ENCODE data around the gene INPP5D. TPM values are rescaled to one million over a fixed set of nuclear protein-coding genes. Genes with fewer than 3 reads are reported as not detected.

The INPP5D gene
- total RNA-seq, 2 experiments from 2014 or later = 79.5 to 92.6 TPM

DNA sequence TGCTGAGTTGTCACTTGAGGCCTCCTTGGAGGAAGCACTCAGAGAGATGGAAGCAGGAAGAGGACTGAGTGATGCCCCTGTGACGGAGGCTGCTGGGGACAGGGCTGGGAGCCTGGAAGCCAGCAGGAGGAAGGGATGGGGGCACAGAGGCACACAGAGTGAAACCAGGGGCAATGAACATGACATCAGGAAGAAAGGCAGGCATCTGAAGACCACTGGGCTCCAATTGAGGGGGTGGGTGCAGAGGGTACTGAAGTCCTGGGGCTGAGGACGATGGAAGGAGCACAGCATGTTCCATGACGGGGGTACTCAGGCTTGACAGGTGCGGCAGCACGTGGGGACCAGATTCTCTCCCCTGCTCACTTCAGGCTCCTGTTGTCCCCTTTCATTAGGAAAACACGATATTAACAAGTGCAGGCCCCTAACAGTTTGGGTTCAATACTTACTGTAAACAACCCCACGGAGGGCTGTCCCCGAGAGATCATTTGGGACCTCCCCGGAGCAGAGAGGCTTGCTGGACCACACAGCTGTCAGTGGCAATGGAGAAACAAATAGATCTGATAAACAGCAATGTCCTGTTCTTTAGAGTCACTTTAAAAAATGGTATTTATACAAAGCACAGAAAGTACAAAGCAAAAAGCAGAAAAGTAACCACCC is 8.7 kb downstream of the INPP5D start:
- H3K4me3 ChIP-seq (ENCODE audit: low read depth, low read length, poor library complexity, severe bottlenecking) = no peak overlapping the region
- H3K36me3 ChIP-seq (ENCODE audit: insufficient read depth, low read length) = peaks cover 74% of the 10 kb centered on the region
- H3K4me2 ChIP-seq (ENCODE audit: low read length) = peak overlapping the region; percentile 50
- no peaks in the 10 kb centered on the region for H3K9me2 ChIP-seq (ENCODE audit: insufficient read depth, low read length)
- no peak for TF ChIP-seq EZH2phosphoT487 (IDR thresholded peaks at IDR 0.05; ENCODE audit: borderline replicate concordance, low read depth, low read length)
- TF ChIP-seq, protein P1, sequence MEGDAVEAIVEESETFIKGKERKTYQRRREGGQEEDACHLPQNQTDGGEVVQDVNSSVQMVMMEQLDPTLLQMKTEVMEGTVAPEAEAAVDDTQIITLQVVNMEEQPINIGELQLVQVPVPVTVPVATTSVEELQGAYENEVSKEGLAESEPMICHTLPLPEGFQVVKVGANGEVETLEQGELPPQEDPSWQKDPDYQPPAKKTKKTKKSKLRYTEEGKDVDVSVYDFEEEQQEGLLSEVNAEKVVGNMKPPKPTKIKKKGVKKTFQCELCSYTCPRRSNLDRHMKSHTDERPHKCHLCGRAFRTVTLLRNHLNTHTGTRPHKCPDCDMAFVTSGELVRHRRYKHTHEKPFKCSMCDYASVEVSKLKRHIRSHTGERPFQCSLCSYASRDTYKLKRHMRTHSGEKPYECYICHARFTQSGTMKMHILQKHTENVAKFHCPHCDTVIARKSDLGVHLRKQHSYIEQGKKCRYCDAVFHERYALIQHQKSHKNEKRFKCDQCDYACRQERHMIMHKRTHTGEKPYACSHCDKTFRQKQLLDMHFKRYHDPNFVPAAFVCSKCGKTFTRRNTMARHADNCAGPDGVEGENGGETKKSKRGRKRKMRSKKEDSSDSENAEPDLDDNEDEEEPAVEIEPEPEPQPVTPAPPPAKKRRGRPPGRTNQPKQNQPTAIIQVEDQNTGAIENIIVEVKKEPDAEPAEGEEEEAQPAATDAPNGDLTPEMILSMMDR (conservative IDR thresholded peaks at IDR 0.05; ENCODE audit: low read length) = no peak
- CTCF ChIA-PET (ENCODE audit: unreplicated experiment) = interaction anchor here (0.6 kb wide), 1 partner anchor 9 kb away, joined by 3 read pairs; no protein-coding TSS in a partner anchor
- no peak overlapping the region for H3K27ac ChIP-seq (ENCODE audit: low read depth, low read length, poor library complexity, severe bottlenecking)
- peaks cover 10% of the 10 kb centered on the region; the same call in 1 of the 2 replicates for H3K9me3 ChIP-seq (ENCODE audit: low read length)
- POLR2A ChIA-PET = interaction anchor here (0.6 kb wide), 1 partner anchor 453 kb away, joined by 3 read pairs; no protein-coding TSS in a partner anchor
- H2AFZ ChIP-seq (ENCODE audit: low read length) = no peak overlapping the region
- peaks cover 54% of the 10 kb centered on the region for H3K4me1 ChIP-seq (ENCODE audit: insufficient read depth, low read length, poor library complexity, severe bottlenecking)
- H3K79me2 ChIP-seq (ENCODE audit: insufficient read depth, low read depth, low read length) = peaks cover 74% of the 10 kb centered on the region
- no TSS peak for BruUV-seq (replicated peaks)
- intact Hi-C loops (cut with micrococcal nuclease; ENCODE audit: unreplicated experiment) = no loop called here
- no peak for DNase-seq (ENCODE audit: low spot score)
- peaks cover 11% of the 10 kb centered on the region for H4K20me1 ChIP-seq (ENCODE audit: insufficient read depth, low read length)

- CTCF ChIA-PET (ENCODE audit: unreplicated experiment) = no interaction called here
- Histone ChIP-seq H2AFZ (ENCODE audit: low read length) (no peak overlapping the region), H4K20me1 (ENCODE audit: insufficient read depth, low read length) (no peaks in the 10 kb centered on the region)
Observed at GRCh38 chr2:233072838-233073237, 12.7 kb downstream of the INPP5D start.

More at GRCh38 chr2:233072838-233073237, 12.7 kb downstream of the INPP5D start:
- peaks cover 85% of the 10 kb centered on the region for H3K4me1 ChIP-seq (ENCODE audit: insufficient read depth, low read length, poor library complexity, severe bottlenecking)
- H3K79me2 ChIP-seq (ENCODE audit: insufficient read depth, low read depth, low read length) = peaks cover 81% of the 10 kb centered on the region
- no TSS peak for BruUV-seq (replicated peaks)
- intact Hi-C loops (cut with micrococcal nuclease; ENCODE audit: unreplicated experiment) = no loop called here
- peak overlapping the region; percentile 21 for H3K4me3 ChIP-seq (ENCODE audit: low read depth, low read length, poor library complexity, severe bottlenecking)
- H3K9me2 ChIP-seq (ENCODE audit: insufficient read depth, low read length) = no peaks in the 10 kb centered on the region
- no peak for DNase-seq (ENCODE audit: low spot score)
- peak overlapping the region; percentile 79 for H3K4me2 ChIP-seq (ENCODE audit: low read length)
- POLR2A ChIA-PET = interaction anchor here (0.6 to 4.1 kb wide), 4 partner anchors 11 to 485 kb away, joined by 4 to 40 read pairs (median 9); partner anchors contain the start of gene INPP5D
- H3K9me3 ChIP-seq (ENCODE audit: low read length) = peaks cover 10% of the 10 kb centered on the region; the same call in 1 of the 2 replicates
- peak overlapping the region; percentile 93 for H3K27ac ChIP-seq (ENCODE audit: low read depth, low read length, poor library complexity, severe bottlenecking)
- TF ChIP-seq, protein P1 (conservative IDR thresholded peaks at IDR 0.05; ENCODE audit: low read length) = no peak
- TF ChIP-seq EZH2phosphoT487 (IDR thresholded peaks at IDR 0.05; ENCODE audit: borderline replicate concordance, low read depth, low read length) = no peak
- peaks cover 51% of the 10 kb centered on the region for H3K36me3 ChIP-seq (ENCODE audit: insufficient read depth, low read length)

Data from OCI-LY7 (cell line).